Measurements from ENCODE around the gene FAM234B. TPM values are rescaled to one million over a fixed set of nuclear protein-coding genes. Genes with fewer than 3 reads are reported as not detected.

Gene FAM234B
- total RNA-seq, 2 experiments from 2014 or later, result 3.0 to 3.2 TPM

DNA sequence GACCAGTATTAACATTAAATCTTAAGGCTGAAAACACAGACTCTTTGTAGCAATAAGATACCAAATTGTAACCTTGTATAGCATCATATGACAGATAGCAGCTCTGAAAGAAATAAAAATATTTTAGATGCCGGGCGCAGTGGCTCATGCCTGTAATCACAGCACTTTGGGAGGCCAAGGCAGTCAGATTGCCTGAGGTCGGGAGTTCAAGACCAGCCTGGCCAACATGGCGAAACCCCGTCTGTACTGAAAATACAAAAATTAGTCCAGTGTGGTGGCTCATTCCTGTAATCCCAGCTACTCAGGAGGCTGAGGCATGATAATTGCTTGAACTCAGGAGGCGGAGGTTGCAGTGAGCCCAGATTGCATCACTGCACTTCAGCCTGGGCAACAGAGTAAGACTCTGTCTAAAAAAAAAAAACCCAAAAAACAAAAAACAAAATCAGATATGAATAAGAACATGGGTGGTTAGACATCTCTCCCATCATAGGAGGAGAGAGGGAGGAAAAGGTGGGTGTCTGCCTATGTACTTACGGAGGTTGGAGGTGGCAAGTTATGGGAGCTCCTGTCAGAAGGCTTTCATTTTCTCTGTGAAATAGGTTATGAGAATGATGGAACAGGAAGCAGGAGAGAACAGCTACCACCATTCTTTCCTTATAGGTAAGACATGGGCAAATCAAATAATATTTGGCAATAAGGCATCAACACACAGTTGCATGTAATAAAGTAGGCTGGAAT, 36.5 kb upstream of the FAM234B start:
- DNase-seq (no peak), ATAC-seq (ENCODE audit: poor library complexity) (no peak)
- H3K9me3 ChIP-seq (ENCODE audit: control insufficient read depth in 1 of 2, insufficient read depth in 1 of 2, low read length in 2 of 2), result no peaks in the 10 kb centered on the region
- no peak overlapping the region for H3K27ac ChIP-seq (ENCODE audit: low read depth in 1 of 2, low read length in 2 of 2)
- no peak overlapping the region for H3K4me3 ChIP-seq (ENCODE audit: low read length)
- TF ChIP-seq, protein P1, sequence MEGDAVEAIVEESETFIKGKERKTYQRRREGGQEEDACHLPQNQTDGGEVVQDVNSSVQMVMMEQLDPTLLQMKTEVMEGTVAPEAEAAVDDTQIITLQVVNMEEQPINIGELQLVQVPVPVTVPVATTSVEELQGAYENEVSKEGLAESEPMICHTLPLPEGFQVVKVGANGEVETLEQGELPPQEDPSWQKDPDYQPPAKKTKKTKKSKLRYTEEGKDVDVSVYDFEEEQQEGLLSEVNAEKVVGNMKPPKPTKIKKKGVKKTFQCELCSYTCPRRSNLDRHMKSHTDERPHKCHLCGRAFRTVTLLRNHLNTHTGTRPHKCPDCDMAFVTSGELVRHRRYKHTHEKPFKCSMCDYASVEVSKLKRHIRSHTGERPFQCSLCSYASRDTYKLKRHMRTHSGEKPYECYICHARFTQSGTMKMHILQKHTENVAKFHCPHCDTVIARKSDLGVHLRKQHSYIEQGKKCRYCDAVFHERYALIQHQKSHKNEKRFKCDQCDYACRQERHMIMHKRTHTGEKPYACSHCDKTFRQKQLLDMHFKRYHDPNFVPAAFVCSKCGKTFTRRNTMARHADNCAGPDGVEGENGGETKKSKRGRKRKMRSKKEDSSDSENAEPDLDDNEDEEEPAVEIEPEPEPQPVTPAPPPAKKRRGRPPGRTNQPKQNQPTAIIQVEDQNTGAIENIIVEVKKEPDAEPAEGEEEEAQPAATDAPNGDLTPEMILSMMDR (IDR thresholded peaks at IDR 0.05), result no peak
- H3K27me3 Mint-ChIP-seq, result no peaks in the 10 kb centered on the region
- no peaks in the 10 kb centered on the region for H3K9me3 Mint-ChIP-seq
- H3K27ac Mint-ChIP-seq, result no peak overlapping the region
- intact Hi-C loops (cut with DNase I, micrococcal nuclease), result loop anchor here in 1 of 2 experiments (10.0 kb wide), 1 partner anchor 1833 kb away; the partner anchor contains the start of gene SMIM10L1
- no peaks in the 10 kb centered on the region for H3K4me1 ChIP-seq (ENCODE audit: insufficient read depth, low read length)
- H3K4me3 Mint-ChIP-seq, result no peak overlapping the region
- no peaks in the 10 kb centered on the region for H3K36me3 ChIP-seq (ENCODE audit: insufficient read depth, low read length)
- POLR2A ChIA-PET, result no interaction called here
- H3K36me3 Mint-ChIP-seq (ENCODE audit: low read depth), result no peaks in the 10 kb centered on the region
- H3K27me3 ChIP-seq (ENCODE audit: control insufficient read depth in 1 of 2, insufficient read depth in 2 of 2, low read length in 2 of 2), result peaks cover 0 to 3% of the 10 kb centered on the region in 2 experiments
- H3K4me1 Mint-ChIP-seq (ENCODE audit: low read depth), result no peaks in the 10 kb centered on the region
- CTCF ChIA-PET, result no interaction called here

- no peaks in the 10 kb centered on the region for H3K27me3 ChIP-seq (ENCODE audit: control insufficient read depth in 1 of 2, insufficient read depth in 2 of 2, low read length in 2 of 2)
- H3K36me3 ChIP-seq (ENCODE audit: insufficient read depth, low read length), result no peaks in the 10 kb centered on the region
- H3K9me3 ChIP-seq (ENCODE audit: control insufficient read depth in 1 of 2, insufficient read depth in 1 of 2, low read length in 2 of 2), result no peaks in the 10 kb centered on the region
- no peaks in the 10 kb centered on the region for H3K36me3 Mint-ChIP-seq (ENCODE audit: low read depth)
- H3K4me1 Mint-ChIP-seq (ENCODE audit: low read depth), result no peaks in the 10 kb centered on the region
- ChIA-PET POLR2A (no interaction called here), CTCF (no interaction called here)
- TF ChIP-seq, protein P1 (IDR thresholded peaks at IDR 0.05), result no peak
- DNase-seq (no peak), ATAC-seq (ENCODE audit: poor library complexity) (no peak)
- no peaks in the 10 kb centered on the region for H3K27me3 Mint-ChIP-seq
- H3K4me3 ChIP-seq (ENCODE audit: low read length), result no peak overlapping the region
- no peak overlapping the region for H3K4me3 Mint-ChIP-seq
- no peaks in the 10 kb centered on the region for H3K9me3 Mint-ChIP-seq
- H3K27ac ChIP-seq (ENCODE audit: low read depth in 1 of 2, low read length in 2 of 2), result no peak overlapping the region
- no peak overlapping the region for H3K27ac Mint-ChIP-seq
- no peaks in the 10 kb centered on the region for H3K4me1 ChIP-seq (ENCODE audit: insufficient read depth, low read length)
- intact Hi-C loops (cut with DNase I, micrococcal nuclease), result loop anchor here in 1 of 2 experiments (10.0 kb wide), 1 partner anchor 1834 kb away; the partner anchor contains the start of gene SMIM10L1
Observed at GRCh38 chr12:13008741-13009380, 35.3 kb upstream of the FAM234B start.

DNA sequence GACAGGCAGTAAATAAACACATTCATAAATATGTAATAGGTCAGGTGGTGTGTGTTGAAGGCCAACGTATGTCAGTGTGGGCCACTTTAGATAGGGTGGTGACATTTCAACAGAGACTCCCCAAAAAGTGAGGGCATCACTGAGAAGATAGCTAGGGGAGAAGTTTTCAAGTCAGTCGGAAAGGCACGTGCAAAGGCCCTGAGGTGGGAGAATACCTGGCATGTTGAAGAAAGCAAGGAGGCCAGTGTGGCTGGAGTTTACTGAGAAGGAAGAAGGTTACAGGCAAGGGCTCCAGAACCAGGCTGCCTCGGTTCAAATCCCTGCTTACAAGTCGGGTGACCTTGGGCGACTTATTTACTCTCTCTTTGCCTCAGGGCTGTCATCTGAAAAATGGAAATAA, 33.1 kb upstream of the FAM234B start:
- TF ChIP-seq, protein P1 (IDR thresholded peaks at IDR 0.05), result no peak
- H3K9me3 Mint-ChIP-seq, result no peaks in the 10 kb centered on the region
- H3K4me1 Mint-ChIP-seq (ENCODE audit: low read depth), result no peaks in the 10 kb centered on the region
- ChIA-PET POLR2A (no interaction called here), CTCF (no interaction called here)
- DNase-seq, result no peak
- no peak overlapping the region for H3K27ac Mint-ChIP-seq
- no peak overlapping the region for H3K4me3 ChIP-seq (ENCODE audit: low read length)
- no peaks in the 10 kb centered on the region for H3K4me1 ChIP-seq (ENCODE audit: insufficient read depth, low read length)
- H3K9me3 ChIP-seq (ENCODE audit: control insufficient read depth in 1 of 2, insufficient read depth in 1 of 2, low read length in 2 of 2), result no peaks in the 10 kb centered on the region
- no peaks in the 10 kb centered on the region for H3K36me3 ChIP-seq (ENCODE audit: insufficient read depth, low read length)
- H3K27me3 Mint-ChIP-seq, result peaks cover 12% of the 10 kb centered on the region
- H3K27ac ChIP-seq (ENCODE audit: low read depth in 1 of 2, low read length in 2 of 2), result no peak overlapping the region
- H3K27me3 ChIP-seq (ENCODE audit: control insufficient read depth in 1 of 2, insufficient read depth in 2 of 2, low read length in 2 of 2), result no peaks in the 10 kb centered on the region
- no peaks in the 10 kb centered on the region for H3K36me3 Mint-ChIP-seq (ENCODE audit: low read depth)
- intact Hi-C loops (cut with DNase I, micrococcal nuclease), result no loop called here
- ATAC-seq (ENCODE audit: poor library complexity), result no peak
- no peak overlapping the region for H3K4me3 Mint-ChIP-seq
